Stimulated activated CD4-positive, alpha-beta T cell treated with anti-CD3 and anti-CD28 coated beads, Interleukin-15, amount 100 ng/mL, for 1 hour (primary cell): ENCODE measurements around the gene GINS3.

Experiments
- DNase-seq, 2 donors: peaks; one replicate each; pipeline ENCODE4 v3.0.0-alpha.2; 2020; ENCODE audit warnings: low read depth in 1 of 2, low spot score in 1 of 2

GINS3 gene

GRCh38 chr16:58422809-58423208 is 30.5 kb downstream of the GINS3 start:
- no peak for DNase-seq

GRCh38 chr16:58425245-58425644 is 33.0 kb downstream of the GINS3 start:
- no peak for DNase-seq

- DNase-seq = no peak
These were observed 33.7 kb downstream of the GINS3 start for GRCh38 chr16:58425756-58426494.

- no peak for DNase-seq
These were observed 34.7 kb downstream of the GINS3 start for GRCh38 chr16:58426966-58427365.

GRCh38 chr16:58428621-58429542 is 36.6 kb downstream of the GINS3 start:
- no peak for DNase-seq

GRCh38 chr16:58430718-58431117 is 38.4 kb downstream of the GINS3 start:
- no peak for DNase-seq

- DNase-seq = no peak
These were observed 41.3 kb downstream of the GINS3 start for GRCh38 chr16:58433569-58433951.

GRCh38 chr16:58435779-58436178 is 43.5 kb downstream of the GINS3 start:
- DNase-seq = no peak

- DNase-seq = no peak
These were observed 47.9 kb downstream of the GINS3 start for GRCh38 chr16:58440131-58440530.

- no peak for DNase-seq
These were observed 50.3 kb downstream of the GINS3 start for GRCh38 chr16:58442547-58442946.

- DNase-seq = no peak
These were observed 51.5 kb downstream of the GINS3 start for GRCh38 chr16:58443783-58444182.

- DNase-seq = no peak
These were observed 52.0 kb downstream of the GINS3 start for GRCh38 chr16:58444265-58444664.

GRCh38 chr16:58448890-58449289 is 56.6 kb downstream of the GINS3 start:
- no peak for DNase-seq

- no peak for DNase-seq
These were observed 57.0 kb downstream of the GINS3 start for GRCh38 chr16:58449306-58449705.

- DNase-seq = no peak
These were observed 57.5 kb downstream of the GINS3 start for GRCh38 chr16:58449768-58450167.

GRCh38 chr16:58450590-58450989 is 58.3 kb downstream of the GINS3 start:
- DNase-seq = no peak

GRCh38 chr16:58451265-58451689 is 59.0 kb downstream of the GINS3 start:
- DNase-seq = no peak

GRCh38 chr16:58451945-58452401 is 59.7 kb downstream of the GINS3 start:
- no peak for DNase-seq

GRCh38 chr16:58452640-58453039 is 60.4 kb downstream of the GINS3 start:
- no peak for DNase-seq

GRCh38 chr16:58454178-58454577 is 61.9 kb downstream of the GINS3 start:
- DNase-seq = no peak

- no peak for DNase-seq
These were observed 62.6 kb downstream of the GINS3 start for GRCh38 chr16:58454856-58455255.
